HAP-1 (cell line): ENCODE measurements around the gene DLG5.

ENCODE experiments used
- DNase-seq, 2 experiments: peaks; one replicate each; pipeline ENCODE4 v3.0.0-alpha.2; 2016 to 2020; ENCODE audit warnings: low spot score in 2 of 2
- H3K27me3 ChIP-seq: fragments of 250-450 bp; sonication (Bioruptor Pico); 2 replicates; pipeline ENCODE4 v1.5.1; 2020; ENCODE audit warnings: low read depth, mild to moderate bottlenecking, moderate library complexity
- H3K36me3 ChIP-seq: fragments of 250-450 bp; sonication (Bioruptor Pico); replicated peaks from 2 replicates; pipeline ENCODE4 v1.5.1; 2020; ENCODE audit warnings: mild to moderate bottlenecking
- H3K4me1 ChIP-seq: fragments of 250-450 bp; sonication (Bioruptor Pico); 2 replicates; pipeline ENCODE4 v1.5.1; 2020; ENCODE audit warnings: mild to moderate bottlenecking
- H3K4me3 ChIP-seq: fragments of 250-450 bp; sonication (Bioruptor Pico); 2 replicates; pipeline ENCODE4 v1.5.1; 2020; ENCODE audit warnings: mild to moderate bottlenecking, moderate library complexity
- H3K9me3 ChIP-seq: fragments of 250-450 bp; sonication (Bioruptor Pico); 2 replicates; pipeline ENCODE4 v1.5.1; 2020; ENCODE audit warnings: mild to moderate bottlenecking, moderate library complexity
- in situ Hi-C: fragments of 300-500 bp; cut with MboI; formaldehyde crosslinking; loops from 3 replicates; pipeline ENCODE4 v1.14.3; 2020; ENCODE audit warnings: low sequenced_read_pairs, inconsistent platforms, mixed read lengths

Gene DLG5

GRCh38 chr10:77939561-77940001 lies 13.0 kb upstream of the DLG5 start:
- H3K4me3 ChIP-seq = no peak overlapping the region
- no peak for DNase-seq
- H3K9me3 ChIP-seq = no peaks in the 10 kb centered on the region
- H3K36me3 ChIP-seq = no peaks in the 10 kb centered on the region
- no peaks in the 10 kb centered on the region for H3K27me3 ChIP-seq
- in situ Hi-C loops = no loop called here
- H3K4me1 ChIP-seq = no peaks in the 10 kb centered on the region

GRCh38 chr10:77936697-77937567 lies 10.4 kb upstream of the DLG5 start:
- H3K27me3 ChIP-seq = no peaks in the 10 kb centered on the region
- in situ Hi-C loops = no loop called here
- DNase-seq = no peak

GRCh38 chr10:77932016-77932715 lies 5.6 kb upstream of the DLG5 start:
- DNase-seq = no peak
- in situ Hi-C loops = no loop called here
- H3K9me3 ChIP-seq = no peaks in the 10 kb centered on the region
- no peaks in the 10 kb centered on the region for H3K36me3 ChIP-seq
- no peak overlapping the region for H3K4me3 ChIP-seq
- H3K27me3 ChIP-seq = no peaks in the 10 kb centered on the region
- no peaks in the 10 kb centered on the region for H3K4me1 ChIP-seq

More at GRCh38 chr10:77936697-77937567, 10.4 kb upstream of the DLG5 start:
- Histone ChIP-seq H3K9me3 (no peaks in the 10 kb centered on the region), H3K4me1 (no peaks in the 10 kb centered on the region), H3K36me3 (no peaks in the 10 kb centered on the region), H3K4me3 (no peak overlapping the region)

- Histone ChIP-seq H3K4me3 (peak overlapping the region; percentile 72), H3K4me1 (peaks cover 12% of the 10 kb centered on the region), H3K9me3 (no peaks in the 10 kb centered on the region), H3K36me3 (no peaks in the 10 kb centered on the region; the same call in 1 of the 2 replicates), H3K27me3 (no peaks in the 10 kb centered on the region)
- in situ Hi-C loops = no loop called here
- DNase-seq = peak in 1 of 2 experiments; percentile 15
Measured at GRCh38 chr10:77927402-77928246, 1.1 kb upstream of the DLG5 start.

GRCh38 chr10:77925795-77926565 lies 575 bp downstream of the DLG5 start:
- Histone ChIP-seq H3K36me3 (no peaks in the 10 kb centered on the region; the same call in 1 of the 2 replicates), H3K4me1 (peaks cover 14% of the 10 kb centered on the region), H3K9me3 (no peaks in the 10 kb centered on the region), H3K4me3 (peak overlapping the region; percentile 72), H3K27me3 (no peaks in the 10 kb centered on the region)
- peak in 1 of 2 experiments; percentile 56 for DNase-seq
- in situ Hi-C loops = no loop called here

GRCh38 chr10:77925410-77925794 lies 1.2 kb downstream of the DLG5 start:
- Histone ChIP-seq H3K36me3 (no peaks in the 10 kb centered on the region; the same call in 1 of the 2 replicates), H3K4me1 (peaks cover 14% of the 10 kb centered on the region), H3K27me3 (no peaks in the 10 kb centered on the region), H3K9me3 (no peaks in the 10 kb centered on the region), H3K4me3 (peak overlapping the region; percentile 72)
- in situ Hi-C loops = no loop called here
- peak in 1 of 2 experiments; percentile 63 for DNase-seq

- no peaks in the 10 kb centered on the region; the same call in none of the 2 replicates for H3K36me3 ChIP-seq
- no peaks in the 10 kb centered on the region for H3K27me3 ChIP-seq
- no peak for DNase-seq
- peaks cover 14% of the 10 kb centered on the region for H3K4me1 ChIP-seq
- no peaks in the 10 kb centered on the region for H3K9me3 ChIP-seq
- no peak overlapping the region for H3K4me3 ChIP-seq
- in situ Hi-C loops = no loop called here
Measured at GRCh38 chr10:77922566-77923179, 3.9 kb downstream of the DLG5 start.

- DNase-seq = no peak
- Histone ChIP-seq H3K9me3 (no peaks in the 10 kb centered on the region), H3K27me3 (no peaks in the 10 kb centered on the region), H3K36me3 (no peaks in the 10 kb centered on the region; the same call in none of the 2 replicates), H3K4me1 (peaks cover 14% of the 10 kb centered on the region), H3K4me3 (no peak overlapping the region)
- in situ Hi-C loops = no loop called here
Measured at GRCh38 chr10:77922055-77922454, 4.5 kb downstream of the DLG5 start.

GRCh38 chr10:77921395-77921794 lies 5.2 kb downstream of the DLG5 start:
- in situ Hi-C loops = no loop called here
- no peak for DNase-seq
- no peak overlapping the region for H3K4me3 ChIP-seq
- no peaks in the 10 kb centered on the region for H3K9me3 ChIP-seq
- H3K4me1 ChIP-seq = peaks cover 14% of the 10 kb centered on the region
- no peaks in the 10 kb centered on the region; the same call in none of the 2 replicates for H3K36me3 ChIP-seq
- H3K27me3 ChIP-seq = no peaks in the 10 kb centered on the region

- H3K4me3 ChIP-seq = no peak overlapping the region
- H3K27me3 ChIP-seq = no peaks in the 10 kb centered on the region
- no peaks in the 10 kb centered on the region; the same call in none of the 2 replicates for H3K36me3 ChIP-seq
- DNase-seq = no peak
- no peaks in the 10 kb centered on the region for H3K9me3 ChIP-seq
- peaks cover 14% of the 10 kb centered on the region for H3K4me1 ChIP-seq
- in situ Hi-C loops = no loop called here
Measured at GRCh38 chr10:77920495-77920894, 6.1 kb downstream of the DLG5 start.

- DNase-seq = no peak
- H3K4me3 ChIP-seq = no peak overlapping the region
- in situ Hi-C loops = no loop called here
- H3K9me3 ChIP-seq = no peaks in the 10 kb centered on the region
- H3K27me3 ChIP-seq = no peaks in the 10 kb centered on the region
- no peaks in the 10 kb centered on the region; the same call in none of the 2 replicates for H3K36me3 ChIP-seq
- peaks cover 7% of the 10 kb centered on the region for H3K4me1 ChIP-seq
Measured at GRCh38 chr10:77919713-77920108, 6.8 kb downstream of the DLG5 start.

GRCh38 chr10:77915319-77916105 lies 11.0 kb downstream of the DLG5 start:
- DNase-seq = no peak
- in situ Hi-C loops = no loop called here
- no peaks in the 10 kb centered on the region for H3K9me3 ChIP-seq

More at GRCh38 chr10:77915319-77916105, 11.0 kb downstream of the DLG5 start:
- Histone ChIP-seq H3K36me3 (no peaks in the 10 kb centered on the region; the same call in 1 of the 2 replicates), H3K27me3 (no peaks in the 10 kb centered on the region), H3K4me1 (no peaks in the 10 kb centered on the region), H3K4me3 (no peak overlapping the region)
